Duodenal mucosa (tissue), 2 donors: ENCODE results near the gene LSM12.

Source experiments
- H3K27ac ChIP-seq: one replicate; pipeline ENCODE4 v1.7.0; 2013; ENCODE audit warnings: low read depth, low read length
- H3K27me3 ChIP-seq, 2 donors: one replicate each; pipeline ENCODE4 v1.7.0; 2013; ENCODE audit warnings: low read length in 2 of 2, control low read depth in 1 of 2; ENCODE audit not compliant: insufficient read depth in 2 of 2, control insufficient read depth in 1 of 2
- H3K36me3 ChIP-seq, 2 donors: one replicate each; pipeline ENCODE4 v1.7.0; 2013; ENCODE audit warnings: low read length in 2 of 2, control low read depth in 1 of 2; ENCODE audit not compliant: insufficient read depth in 2 of 2, control insufficient read depth in 1 of 2
- H3K4me1 ChIP-seq, 2 donors: one replicate each; pipeline ENCODE4 v1.7.0; 2013; ENCODE audit warnings: low read length in 2 of 2, control low read depth in 1 of 2; ENCODE audit not compliant: insufficient read depth in 2 of 2, control insufficient read depth in 1 of 2
- H3K4me3 ChIP-seq, 2 donors: one replicate each; pipeline ENCODE4 v1.7.0; 2013; ENCODE audit warnings: low read length in 2 of 2, low read depth in 1 of 2
- H3K9ac ChIP-seq, 2 donors: one replicate each; pipeline ENCODE4 v1.7.0; 2013; ENCODE audit warnings: low read length in 2 of 2, low read depth in 1 of 2
- H3K9me3 ChIP-seq, 2 donors: one replicate each; pipeline ENCODE4 v1.7.0; 2013; ENCODE audit warnings: low read length in 2 of 2, control low read depth in 1 of 2; ENCODE audit not compliant: control insufficient read depth in 1 of 2

The LSM12 gene

GRCh38 chr17:44008205-44008909, 58.1 kb downstream of the LSM12 start:
- Histone ChIP-seq H3K9me3 (no peaks in the 10 kb centered on the region), H3K4me3 (no peak overlapping the region), H3K4me1 (peaks cover 21 to 36% of the 10 kb centered on the region in 2 donors), H3K27ac (no peak overlapping the region), H3K9ac (no peak overlapping the region), H3K36me3 (peaks cover 21 to 33% of the 10 kb centered on the region in 2 donors), H3K27me3 (peaks cover 0 to 4% of the 10 kb centered on the region in 2 donors)

- no peaks in the 10 kb centered on the region for H3K9me3 ChIP-seq
- H3K36me3 ChIP-seq, result peaks cover 21 to 33% of the 10 kb centered on the region in 2 donors
- no peak overlapping the region for H3K9ac ChIP-seq
- peaks cover 0 to 4% of the 10 kb centered on the region in 2 donors for H3K27me3 ChIP-seq
- peak overlapping the region; percentile 74 to 82 for H3K4me3 ChIP-seq
- H3K4me1 ChIP-seq, result peaks cover 17 to 31% of the 10 kb centered on the region in 2 donors
- H3K27ac ChIP-seq, result no peak overlapping the region
Measured at GRCh38 chr17:44007346-44008204, 58.9 kb downstream of the LSM12 start.

GRCh38 chr17:44006598-44007345, 59.7 kb downstream of the LSM12 start:
- H3K4me1 ChIP-seq, result peaks cover 13 to 24% of the 10 kb centered on the region in 2 donors
- peak overlapping the region; percentile 75 to 86 for H3K9ac ChIP-seq

GRCh38 chr17:44006272-44006597, 60.2 kb downstream of the LSM12 start:
- H3K27me3 ChIP-seq, result peaks cover 0 to 4% of the 10 kb centered on the region in 2 donors
- peak overlapping the region; percentile 75 to 86 for H3K9ac ChIP-seq
- peak overlapping the region; percentile 89 for H3K27ac ChIP-seq
- H3K36me3 ChIP-seq, result peaks cover 21 to 28% of the 10 kb centered on the region in 2 donors
- peaks cover 13 to 24% of the 10 kb centered on the region in 2 donors for H3K4me1 ChIP-seq
- H3K4me3 ChIP-seq, result peak overlapping the region; percentile 82 to 86
- no peaks in the 10 kb centered on the region for H3K9me3 ChIP-seq

More at GRCh38 chr17:44006598-44007345, 59.7 kb downstream of the LSM12 start:
- Histone ChIP-seq H3K27ac (peak overlapping the region; percentile 89), H3K27me3 (peaks cover 0 to 4% of the 10 kb centered on the region in 2 donors), H3K4me3 (peak overlapping the region; percentile 82 to 86), H3K36me3 (peaks cover 21 to 29% of the 10 kb centered on the region in 2 donors), H3K9me3 (no peaks in the 10 kb centered on the region)

- H3K36me3 ChIP-seq, result peaks cover 21 to 27% of the 10 kb centered on the region in 2 donors
- H3K9ac ChIP-seq, result peak overlapping the region; percentile 75 to 86
- no peaks in the 10 kb centered on the region for H3K9me3 ChIP-seq
- peak overlapping the region; percentile 82 to 86 for H3K4me3 ChIP-seq
- H3K27ac ChIP-seq, result peak overlapping the region; percentile 89
- H3K4me1 ChIP-seq, result peaks cover 13 to 24% of the 10 kb centered on the region in 2 donors
- peaks cover 0 to 4% of the 10 kb centered on the region in 2 donors for H3K27me3 ChIP-seq
Measured at GRCh38 chr17:44005527-44006271, 60.8 kb downstream of the LSM12 start.

- H3K27ac ChIP-seq, result peak overlapping the region; percentile 89
- H3K27me3 ChIP-seq, result peaks cover 0 to 4% of the 10 kb centered on the region in 2 donors
- peaks cover 13 to 24% of the 10 kb centered on the region in 2 donors for H3K4me1 ChIP-seq
- peak overlapping the region; percentile 75 to 86 for H3K9ac ChIP-seq
- no peaks in the 10 kb centered on the region for H3K9me3 ChIP-seq
- H3K36me3 ChIP-seq, result peaks cover 18 to 21% of the 10 kb centered on the region in 2 donors
- H3K4me3 ChIP-seq, result peak overlapping the region; percentile 82 to 86
Measured at GRCh38 chr17:44004761-44005526, 61.5 kb downstream of the LSM12 start.

GRCh38 chr17:44004077-44004760, 62.3 kb downstream of the LSM12 start, which contains the start of gene NAGS:
TSS of gene NAGS (plus strand) at chr17:44004622. CDS start at chr17:44004664, 42 bp downstream.
- Histone ChIP-seq H3K27me3 (peaks cover 0 to 4% of the 10 kb centered on the region in 2 donors), H3K27ac (peak within 1 kb of the TSS; percentile 89), H3K36me3 (peaks cover 14 to 17% of the 10 kb centered on the region in 2 donors), H3K9ac (peak within 1 kb of the TSS; percentile 75 to 86), H3K9me3 (no peaks in the 10 kb centered on the region), H3K4me1 (peaks cover 13 to 24% of the 10 kb centered on the region in 2 donors), H3K4me3 (peak within 1 kb of the TSS; percentile 82 to 86)

GRCh38 chr17:44002141-44002848, 64.2 kb downstream of the LSM12 start:
- Histone ChIP-seq H3K4me3 (no peak overlapping the region), H3K4me1 (peaks cover 3 to 16% of the 10 kb centered on the region in 2 donors), H3K9ac (no peak overlapping the region), H3K27ac (no peak overlapping the region), H3K9me3 (no peaks in the 10 kb centered on the region), H3K27me3 (peaks cover 0 to 4% of the 10 kb centered on the region in 2 donors), H3K36me3 (no peaks in the 10 kb centered on the region)
